Tibial nerve (tissue), 3 donors: ENCODE results near the gene RAB34.

Experiments
- CTCF ChIP-seq, 5 experiments: fragments of 200-600 bp in 3 of 5; fragments of 450-650 bp in 2 of 5; sonication (generic) in 3 of 5; IDR thresholded peaks; one replicate each; pipeline ENCODE4 v1.5.1; 2016 to 2019; ENCODE audit warnings: antibody characterized with exemption in 5 of 5, mild to moderate bottlenecking in 3 of 5, moderate library complexity in 2 of 5
- POLR2A ChIP-seq, 2 donors: fragments of 450-650 bp; IDR thresholded peaks; one replicate each; pipeline ENCODE4 v1.6.1; 2017; ENCODE audit warnings: antibody characterized with exemption in 2 of 2, mild to moderate bottlenecking in 2 of 2, moderate library complexity in 2 of 2

- no peak for TF ChIP-seq POLR2A (IDR thresholded peaks at IDR 0.05)
- no peak for TF ChIP-seq CTCF (IDR thresholded peaks at IDR 0.05)
These were observed 30.4 kb upstream of the RAB34 start for GRCh38 chr17:28747801-28748750.
